ENCODE measurements around the gene BLTP3A.
"Not testable (repeated sequence)": the region's sequence is repeated elsewhere in the genome, so short reads cannot be mapped to it uniquely, and the experiment has no call there.

Gene BLTP3A

GRCh38 chr6:34760108-34760507 lies 31.8 kb upstream of the BLTP3A start:
- Histone ChIP-seq H3K36me3 (peaks cover 62% of the 10 kb centered on the region), H3K4me1 (peaks cover 27% of the 10 kb centered on the region), H3K4me3 (no peak overlapping the region), H3K9ac (no peak overlapping the region), H3K27me3 (no peaks in the 10 kb centered on the region), H3K27ac (no peak overlapping the region), H3K4me2 (no peak overlapping the region), H4K20me1 (peaks cover 41% of the 10 kb centered on the region), H3K9me3 (no peaks in the 10 kb centered on the region)
- TF ChIP-seq Cebpa-rat (IDR thresholded peaks at IDR 0.05): no peak

DNA sequence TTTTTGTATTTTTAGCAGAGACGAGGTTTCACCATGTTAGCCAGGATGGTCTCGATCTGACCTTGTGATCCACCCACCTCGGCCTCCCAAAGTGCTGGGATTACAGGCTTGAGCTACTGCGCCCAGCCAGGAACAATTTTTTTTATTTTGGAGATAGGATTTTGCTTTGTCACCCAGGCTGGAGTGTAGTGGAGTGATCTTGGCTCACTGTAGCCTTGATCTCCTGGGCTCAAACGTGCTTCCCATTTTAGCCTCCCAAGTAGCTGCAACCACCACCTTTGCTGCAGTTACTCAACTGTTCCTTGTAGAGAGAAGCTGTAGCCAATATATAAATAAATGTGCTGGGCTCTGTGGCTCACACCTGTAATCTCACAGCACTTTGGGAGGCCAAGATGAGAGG lies 30.2 kb upstream of the BLTP3A start:
- H3K36me3 ChIP-seq: peaks cover 78% of the 10 kb centered on the region
- peaks cover 57% of the 10 kb centered on the region for H4K20me1 ChIP-seq
- not testable (repeated sequence) for H3K27me3 ChIP-seq, H3K4me3 ChIP-seq, H3K4me2 ChIP-seq, H3K9me3 ChIP-seq, H3K9ac ChIP-seq, H3K27ac ChIP-seq
- H3K4me1 ChIP-seq: peaks cover 20% of the 10 kb centered on the region

GRCh38 chr6:34768148-34768547 lies 23.7 kb upstream of the BLTP3A start:
- no peak for TF ChIP-seq Cebpa-rat (IDR thresholded peaks at IDR 0.05)
- peaks cover 98% of the 10 kb centered on the region for H3K36me3 ChIP-seq
- no peak overlapping the region for H3K9ac ChIP-seq
- H3K27me3 ChIP-seq: no peaks in the 10 kb centered on the region
- no peak overlapping the region for H3K4me2 ChIP-seq
- H3K4me3 ChIP-seq: no peak overlapping the region
- peaks cover 61% of the 10 kb centered on the region for H4K20me1 ChIP-seq
- H3K9me3 ChIP-seq: no peaks in the 10 kb centered on the region
- no peak overlapping the region for H3K27ac ChIP-seq
- no peaks in the 10 kb centered on the region for H3K4me1 ChIP-seq

GRCh38 chr6:34771727-34772126 lies 20.2 kb upstream of the BLTP3A start:
- H3K4me2 ChIP-seq: no peak overlapping the region
- H3K9ac ChIP-seq: no peak overlapping the region
- no peak for TF ChIP-seq Cebpa-rat (IDR thresholded peaks at IDR 0.05)
- H3K9me3 ChIP-seq: no peaks in the 10 kb centered on the region
- H3K4me1 ChIP-seq: no peaks in the 10 kb centered on the region
- H3K4me3 ChIP-seq: no peak overlapping the region
- H3K27ac ChIP-seq: no peak overlapping the region
- peaks cover 47% of the 10 kb centered on the region; the same call in 1 of the 2 replicates for H4K20me1 ChIP-seq
- no peaks in the 10 kb centered on the region for H3K27me3 ChIP-seq
- H3K36me3 ChIP-seq: peaks cover 97% of the 10 kb centered on the region

DNA sequence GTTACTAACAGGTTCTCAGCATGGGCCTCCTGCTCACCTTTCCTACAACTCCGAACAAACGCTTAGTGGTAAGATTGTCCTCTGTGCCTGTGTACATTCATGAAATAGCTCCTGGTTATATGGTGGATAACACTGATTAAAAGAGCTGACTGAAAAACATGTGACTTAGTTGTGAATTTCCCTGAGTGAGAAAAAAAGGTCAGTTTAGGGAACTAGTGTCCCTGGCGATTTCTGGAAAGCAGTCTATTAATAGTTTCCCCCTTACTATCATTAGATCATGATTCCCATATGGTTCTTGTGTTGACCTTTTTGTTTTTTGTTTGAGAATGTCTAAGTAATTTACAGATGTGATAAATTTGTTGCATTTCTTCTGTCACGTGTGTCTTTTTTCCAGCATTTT lies 18.9 kb upstream of the BLTP3A start:
- Histone ChIP-seq H3K9me3 (no peaks in the 10 kb centered on the region), H3K4me1 (no peaks in the 10 kb centered on the region), H3K27me3 (no peaks in the 10 kb centered on the region), H3K27ac (no peak overlapping the region), H3K4me2 (no peak overlapping the region), H3K36me3 (peaks cover 96% of the 10 kb centered on the region), H3K9ac (no peak overlapping the region), H4K20me1 (peaks cover 35% of the 10 kb centered on the region; the same call in 1 of the 2 replicates), H3K4me3 (no peak overlapping the region)
- TF ChIP-seq Cebpa-rat (IDR thresholded peaks at IDR 0.05): no peak

GRCh38 chr6:34773916-34774315 lies 18.0 kb upstream of the BLTP3A start:
- peaks cover 93% of the 10 kb centered on the region for H3K36me3 ChIP-seq
- no peaks in the 10 kb centered on the region for H3K4me1 ChIP-seq
- H3K4me2 ChIP-seq: no peak overlapping the region
- TF ChIP-seq Cebpa-rat (IDR thresholded peaks at IDR 0.05): no peak
- peaks cover 30% of the 10 kb centered on the region; the same call in 1 of the 2 replicates for H4K20me1 ChIP-seq
- no peak overlapping the region for H3K4me3 ChIP-seq
- no peaks in the 10 kb centered on the region for H3K27me3 ChIP-seq
- H3K9me3 ChIP-seq: no peaks in the 10 kb centered on the region
- no peak overlapping the region for H3K27ac ChIP-seq
- H3K9ac ChIP-seq: no peak overlapping the region

DNA sequence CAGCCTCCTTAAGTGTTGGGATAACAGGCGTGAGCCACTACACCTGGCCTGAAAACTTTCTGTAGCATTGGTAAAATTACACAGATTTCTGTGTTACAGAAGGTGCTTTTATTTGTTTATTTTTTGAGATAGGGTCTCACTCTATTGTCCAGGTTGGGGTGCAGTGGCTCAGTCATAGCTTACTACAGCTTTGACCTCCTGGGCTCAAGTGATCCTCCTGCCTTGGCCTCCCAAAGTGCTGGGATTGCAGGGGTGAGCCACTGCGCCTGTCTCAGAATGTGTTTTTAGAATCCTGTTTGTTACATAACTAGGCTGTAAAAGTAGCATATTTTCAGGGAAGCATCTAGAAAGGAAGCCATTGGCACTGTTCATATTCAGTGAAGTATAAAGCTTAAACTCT lies 16.9 kb upstream of the BLTP3A start:
- H4K20me1 ChIP-seq: peaks cover 22% of the 10 kb centered on the region; the same call in 1 of the 2 replicates
- no peak overlapping the region for H3K4me3 ChIP-seq
- H3K9ac ChIP-seq: no peak overlapping the region
- TF ChIP-seq Cebpa-rat (IDR thresholded peaks at IDR 0.05): no peak
- no peak overlapping the region for H3K27ac ChIP-seq
- H3K36me3 ChIP-seq: peaks cover 93% of the 10 kb centered on the region
- no peak overlapping the region for H3K4me2 ChIP-seq
- H3K27me3 ChIP-seq: no peaks in the 10 kb centered on the region
- no peaks in the 10 kb centered on the region for H3K4me1 ChIP-seq
- no peaks in the 10 kb centered on the region for H3K9me3 ChIP-seq

- not testable (repeated sequence) for H3K4me3 ChIP-seq, H3K4me2 ChIP-seq, H3K27ac ChIP-seq, H3K4me1 ChIP-seq, H3K27me3 ChIP-seq, H3K9ac ChIP-seq, H4K20me1 ChIP-seq, H3K9me3 ChIP-seq, H3K36me3 ChIP-seq
Measured at GRCh38 chr6:34785375-34785774, 6.5 kb upstream of the BLTP3A start.

DNA sequence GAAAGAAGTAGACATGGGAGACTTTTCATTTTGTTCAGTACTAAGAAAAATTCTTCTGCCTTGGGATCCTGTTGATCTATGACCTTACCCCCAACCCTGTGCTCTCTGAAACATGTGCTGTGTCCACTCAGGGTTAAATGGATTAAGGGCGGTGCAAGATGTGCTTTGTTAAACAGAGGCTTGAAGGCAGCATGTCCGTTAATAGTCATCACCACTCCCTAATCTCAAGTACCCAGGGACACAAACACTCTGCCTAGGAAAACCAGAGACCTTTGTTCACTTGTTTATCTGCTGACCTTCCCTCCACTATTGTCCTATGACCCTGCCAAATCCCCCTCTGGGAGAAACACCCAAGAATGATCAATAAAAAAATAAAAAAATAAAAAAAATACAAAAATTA lies 4.7 kb upstream of the BLTP3A start:
- not testable (repeated sequence) for H3K27me3 ChIP-seq, H3K4me3 ChIP-seq, H3K9ac ChIP-seq

DNA sequence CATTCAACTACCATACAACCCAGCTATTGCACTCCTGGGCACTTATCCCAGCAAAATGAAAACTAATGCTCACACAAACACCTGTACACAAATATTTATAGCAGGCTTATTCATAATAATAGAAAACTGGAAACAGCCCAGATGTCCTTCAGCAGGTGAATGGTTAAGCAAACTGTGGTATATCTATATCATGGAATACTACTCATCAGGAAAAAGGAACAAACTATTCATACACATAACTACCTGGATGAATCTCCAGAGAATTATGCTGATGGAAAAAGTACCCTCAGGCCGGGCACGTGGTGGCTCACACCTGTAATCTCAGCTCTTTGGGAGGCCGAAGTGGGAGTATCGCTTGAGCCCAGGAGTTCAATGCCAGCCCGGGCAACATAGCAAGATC lies 3.8 kb upstream of the BLTP3A start:
- TF ChIP-seq Cebpa-rat (IDR thresholded peaks at IDR 0.05): no peak
- H3K27ac ChIP-seq: no peak overlapping the region
- no peak overlapping the region for H3K4me2 ChIP-seq
- H4K20me1 ChIP-seq: peaks cover 2% of the 10 kb centered on the region; the same call in 1 of the 2 replicates
- no peaks in the 10 kb centered on the region for H3K27me3 ChIP-seq
- no peak overlapping the region for H3K4me3 ChIP-seq
- no peaks in the 10 kb centered on the region for H3K36me3 ChIP-seq
- H3K4me1 ChIP-seq: peaks cover 12% of the 10 kb centered on the region
- H3K9me3 ChIP-seq: peaks cover 6% of the 10 kb centered on the region
- H3K9ac ChIP-seq: no peak overlapping the region

More for the DNA sequence above, 4.7 kb upstream of the BLTP3A start:
- H3K9me3 ChIP-seq, H4K20me1 ChIP-seq, H3K36me3 ChIP-seq, H3K27ac ChIP-seq, H3K4me2 ChIP-seq, H3K4me1 ChIP-seq: not testable (repeated sequence)

GRCh38 chr6:34791164-34791700 lies 651 bp upstream of the BLTP3A start:
- H3K27ac ChIP-seq: peak overlapping the region; percentile 93
- no peaks in the 10 kb centered on the region for H3K36me3 ChIP-seq
- H4K20me1 ChIP-seq: peaks cover 31% of the 10 kb centered on the region
- H3K4me1 ChIP-seq: peaks cover 22% of the 10 kb centered on the region
- no peaks in the 10 kb centered on the region for H3K27me3 ChIP-seq
- TF ChIP-seq Cebpa-rat (IDR thresholded peaks at IDR 0.05): no peak
- H3K9ac ChIP-seq: peak overlapping the region; percentile 96
- H3K4me2 ChIP-seq: peak overlapping the region; percentile 95
- H3K4me3 ChIP-seq: peak overlapping the region; percentile 92
- H3K9me3 ChIP-seq: peaks cover 6% of the 10 kb centered on the region

Measured in BLaER1 (cell line).